ENCODE data around the gene SKI.

GRCh38 chr1:2312160-2312514, 84.0 kb downstream of the SKI start:
- no peak for TF ChIP-seq CTCF (IDR thresholded peaks at IDR 0.05)
- no peak for TF ChIP-seq POLR2A (IDR thresholded peaks at IDR 0.05)
- TF ChIP-seq EP300 (IDR thresholded peaks at IDR 0.05; ENCODE audit: low read depth), result no peak
- no peak for TF ChIP-seq POLR2AphosphoS5 (IDR thresholded peaks at IDR 0.05)

All from transverse colon (tissue), 4 donors.